Measurements from ENCODE around the gene PLXDC2.

GRCh38 chr10:19954601-19955000 lies 138.4 kb downstream of the PLXDC2 start:
- no peak for TF ChIP-seq CTCF (conservative IDR thresholded peaks at IDR 0.05 in 1 of 2, IDR thresholded peaks at IDR 0.05 in 1 of 2; ENCODE audit: extremely low read depth in 1 of 2, insufficient read depth in 1 of 2, low read depth in 1 of 2, low read length in 2 of 2)
- TF ChIP-seq EZH2 (IDR thresholded peaks at IDR 0.05; ENCODE audit: borderline replicate concordance, low read length): no peak

All from mammary epithelial cell (primary cell).